HEK293 (cell line): ENCODE measurements around the gene FAM120A.

Source experiments
- CTCF ChIA-PET: fragments of 350-600 bp; formaldehyde crosslinking; extraction: SDS; loops from one replicate; lab custom pipeline; 2021; ENCODE audit warnings: antibody characterized with exemption; lab: Yijun Ruan, JAX
- POLR2A ChIA-PET: fragments of 300-600 bp; formaldehyde crosslinking; extraction: SDS; loops from one replicate; lab custom pipeline; 2020; ENCODE audit warnings: antibody characterized with exemption, inconsistent platforms; lab: Yijun Ruan, JAX
- H3K27ac ChIP-seq: fragments of 200-500 bp; sonication (Bioruptor generic); 2 replicates; pipeline ENCODE4 v1.5.1; 2014; ENCODE audit warnings: low read depth, low read length, control low read depth, inconsistent platforms; ENCODE audit errors: extremely low read depth
- H3K36me3 ChIP-seq, 2 experiments: fragments of 200-500 bp in 1 of 2; sonication (Bioruptor generic) in 1 of 2; 1 replicate in 1 of 2; 2 replicates in 1 of 2; pipeline ENCODE4 v1.5.1; 2014 to 2017; ENCODE audit warnings: inconsistent platforms in 2 of 2, low read length in 2 of 2; ENCODE audit not compliant: control insufficient read depth in 2 of 2, insufficient read depth in 1 of 2
- H3K4me1 ChIP-seq: fragments of 200-500 bp; sonication (Bioruptor generic); 2 replicates; pipeline ENCODE4 v1.5.1; 2014; ENCODE audit warnings: mild to moderate bottlenecking, low read length, inconsistent platforms; ENCODE audit not compliant: control insufficient read depth, insufficient read depth
- H3K4me3 ChIP-seq: 2 replicates; pipeline ENCODE4 v1.5.1; 2011; ENCODE audit warnings: low read depth, mild to moderate bottlenecking, control low read depth, low read length, moderate library complexity
- H3K9me3 ChIP-seq: fragments of 200-500 bp; sonication (Bioruptor generic); 2 replicates; pipeline ENCODE4 v1.5.1; 2014; ENCODE audit warnings: low read depth, low read length, inconsistent platforms; ENCODE audit not compliant: control insufficient read depth, insufficient read depth
- FEZF1 ChIP-seq: fragments of 450-650 bp; formaldehyde crosslinking; IDR thresholded peaks from 2 replicates; pipeline ENCODE4 v1.5.1; 2016; ENCODE audit warnings: missing biosample characterization, missing genetic modification characterization
- KLF1 ChIP-seq: fragments of 450-650 bp; formaldehyde crosslinking; IDR thresholded peaks from 2 replicates; pipeline ENCODE4 v1.5.1; 2016; ENCODE audit warnings: missing biosample characterization, missing genetic modification characterization
- MEIS1 ChIP-seq: sonication (generic); formaldehyde crosslinking; IDR thresholded peaks from 2 replicates; pipeline ENCODE4 v1.8.1; 2022; ENCODE audit warnings: missing genetic modification reagents, mild to moderate bottlenecking, borderline replicate concordance
- PATZ1 ChIP-seq: fragments of 450-650 bp; formaldehyde crosslinking; IDR thresholded peaks from 2 replicates; pipeline ENCODE4 v1.5.1; 2016; ENCODE audit warnings: missing biosample characterization, missing genetic modification characterization
- PRDM2 ChIP-seq: fragments of 450-650 bp; formaldehyde crosslinking; IDR thresholded peaks from 2 replicates; pipeline ENCODE4 v1.5.1; 2016; ENCODE audit warnings: missing biosample characterization, missing genetic modification characterization, borderline replicate concordance
- SCRT2 ChIP-seq: fragments of 450-650 bp; formaldehyde crosslinking; IDR thresholded peaks from 2 replicates; pipeline ENCODE4 v1.5.1; 2016; ENCODE audit warnings: missing biosample characterization, missing genetic modification characterization
- SETDB1 ChIP-seq: IDR thresholded peaks from one replicate; pipeline ENCODE4 v1.6.1; 2017; ENCODE audit warnings: mild to moderate bottlenecking, low read length, moderate library complexity, mixed read lengths; ENCODE audit not compliant: insufficient read length
- ZBTB10 ChIP-seq: fragments of 450-650 bp; formaldehyde crosslinking; IDR thresholded peaks from 2 replicates; pipeline ENCODE4 v1.5.1; 2016; ENCODE audit warnings: missing biosample characterization, missing genetic modification characterization
- ZFP69B ChIP-seq: fragments of 450-650 bp; formaldehyde crosslinking; IDR thresholded peaks from 2 replicates; pipeline ENCODE4 v1.5.1; 2016; ENCODE audit warnings: missing biosample characterization, missing genetic modification characterization
- ZNF10 ChIP-seq: fragments of 450-650 bp; formaldehyde crosslinking; IDR thresholded peaks from 2 replicates; pipeline ENCODE4 v1.5.1; 2017; ENCODE audit warnings: missing biosample characterization, missing genetic modification characterization
- ZNF133 ChIP-seq: fragments of 450-650 bp; formaldehyde crosslinking; IDR thresholded peaks from 2 replicates; pipeline ENCODE4 v1.5.1; 2016; ENCODE audit warnings: missing biosample characterization, missing genetic modification characterization
- ZNF202 ChIP-seq: fragments of 450-650 bp; formaldehyde crosslinking; IDR thresholded peaks from 2 replicates; pipeline ENCODE4 v1.5.1; 2016; ENCODE audit warnings: missing biosample characterization, missing genetic modification characterization, borderline replicate concordance
- ZNF223 ChIP-seq: fragments of 450-650 bp; formaldehyde crosslinking; IDR thresholded peaks from 2 replicates; pipeline ENCODE4 v1.5.1; 2016; ENCODE audit warnings: missing biosample characterization, missing genetic modification characterization
- ZNF24 ChIP-seq: fragments of 450-650 bp; formaldehyde crosslinking; IDR thresholded peaks from 2 replicates; pipeline ENCODE4 v1.5.1; 2016; ENCODE audit warnings: missing biosample characterization, missing genetic modification characterization
- ZNF292 ChIP-seq: fragments of 450-650 bp; formaldehyde crosslinking; IDR thresholded peaks from 2 replicates; pipeline ENCODE4 v1.5.1; 2016; ENCODE audit warnings: low read depth, missing biosample characterization, missing genetic modification characterization, borderline replicate concordance
- ZNF354C ChIP-seq: fragments of 450-650 bp; formaldehyde crosslinking; IDR thresholded peaks from 2 replicates; pipeline ENCODE4 v1.5.1; 2016; ENCODE audit warnings: missing biosample characterization, missing genetic modification characterization, low read depth, borderline replicate concordance
- ZNF701 ChIP-seq: fragments of 450-650 bp; formaldehyde crosslinking; IDR thresholded peaks from 2 replicates; pipeline ENCODE4 v1.5.1; 2016; ENCODE audit warnings: missing biosample characterization, missing genetic modification characterization
- ZNF785 ChIP-seq: fragments of 450-650 bp; formaldehyde crosslinking; IDR thresholded peaks from 2 replicates; pipeline ENCODE4 v1.5.1; 2016; ENCODE audit warnings: missing biosample characterization, missing genetic modification characterization
- ZNF843 ChIP-seq: fragments of 450-650 bp; formaldehyde crosslinking; IDR thresholded peaks from 2 replicates; pipeline ENCODE4 v1.5.1; 2016; ENCODE audit warnings: missing biosample characterization, missing genetic modification characterization
- ZXDB ChIP-seq: fragments of 450-650 bp; formaldehyde crosslinking; IDR thresholded peaks from 2 replicates; pipeline ENCODE4 v1.5.1; 2016; ENCODE audit warnings: missing biosample characterization, missing genetic modification characterization

FAM120A gene

GRCh38 chr9:93595461-93595860, 144.0 kb downstream of the FAM120A start (continued):
- TF ChIP-seq PRDM2: no peak
- no peak for TF ChIP-seq ZNF133 (tag by site-specific recombination)
- no peak for TF ChIP-seq ZNF24
- no peak for TF ChIP-seq KLF1 (tag by site-specific recombination)

- Histone ChIP-seq H3K27ac (no peak overlapping the region), H3K9me3 (no peaks in the 10 kb centered on the region), H3K4me3 (no peak overlapping the region), H3K36me3 (no peaks in the 10 kb centered on the region), H3K4me1 (peaks cover 8% of the 10 kb centered on the region; the same call in 1 of the 2 replicates)
- CTCF ChIA-PET: interaction anchor here (0.7 kb wide), 1 partner anchor 29 kb away, joined by 3 read pairs; no protein-coding TSS in a partner anchor
- TF ChIP-seq MEIS1 (no peak), ZNF701 (tag by site-specific recombination) (no peak), SETDB1 (no peak), ZNF354C (tag by site-specific recombination) (no peak), ZNF785 (tag by site-specific recombination) (no peak), ZNF202 (no peak), ZNF10 (tag by site-specific recombination) (no peak), FEZF1 (tag by site-specific recombination) (no peak), PATZ1 (tag by site-specific recombination) (no peak), ZNF843 (no peak), ZXDB (no peak), SCRT2 (tag by site-specific recombination) (no peak), ZNF223 (tag by site-specific recombination) (no peak), ZFP69B (tag by site-specific recombination) (no peak), ZBTB10 (tag by site-specific recombination) (no peak), ZNF292 (tag by site-specific recombination) (no peak)
- POLR2A ChIA-PET: no interaction called here
Measured at GRCh38 chr9:93595861-93596365, 144.4 kb downstream of the FAM120A start.
